Hematopoietic multipotent progenitor cell (in vitro differentiated cells): ENCODE measurements around the gene CYB5R4. TPM values are rescaled to one million over a fixed set of nuclear protein-coding genes. Genes with fewer than 3 reads are reported as not detected.
A peak's percentile ranks its signal among the peaks of the same experiment; 100 is the strongest.

Source experiments
- DNase-seq, 3 donors: peaks; one replicate each; pipeline ENCODE4 v3.0.0-alpha.2; 2011 to 2015; ENCODE audit warnings: low read depth in 2 of 3, low spot score in 2 of 3
- total RNA-seq: library from RNA; depleted of rRNA; stranded (reverse); fragments of >200 nt; gene quantifications from one replicate; pipeline ENCODE4 v1.2.3, GENCODE V29; 2012

Gene CYB5R4
- 5.9 TPM for total RNA-seq

- peak; percentile 86 to 98 (median 94) for DNase-seq
Observed at GRCh38 chr6:83859410-83860358, at the start of gene CYB5R4. CYB5R4 (plus strand) TSS chr6:83859689; CDS start chr6:83859783, 94 bp downstream.

- no peak for DNase-seq
Observed at GRCh38 chr6:83812595-83812994, 46.9 kb upstream of the CYB5R4 start.

GRCh38 chr6:83815631-83816272 lies 43.7 kb upstream of the CYB5R4 start:
- DNase-seq: no peak

- no peak for DNase-seq
Observed at GRCh38 chr6:83822629-83823169, 36.8 kb upstream of the CYB5R4 start.

GRCh38 chr6:83824388-83824801 lies 35.1 kb upstream of the CYB5R4 start:
- no peak for DNase-seq

- no peak for DNase-seq
Observed at GRCh38 chr6:83824831-83825230, 34.7 kb upstream of the CYB5R4 start.

- DNase-seq: no peak
Observed at GRCh38 chr6:83827050-83827449, 32.4 kb upstream of the CYB5R4 start.

- DNase-seq: no peak
Observed at GRCh38 chr6:83838727-83839126, 20.8 kb upstream of the CYB5R4 start.

- DNase-seq: no peak
Observed at GRCh38 chr6:83844170-83844569, 15.3 kb upstream of the CYB5R4 start.

GRCh38 chr6:83846291-83846690 lies 13.2 kb upstream of the CYB5R4 start:
- no peak for DNase-seq

GRCh38 chr6:83847179-83847578 lies 12.3 kb upstream of the CYB5R4 start:
- DNase-seq: no peak

GRCh38 chr6:83849127-83849526 lies 10.4 kb upstream of the CYB5R4 start:
- no peak for DNase-seq

GRCh38 chr6:83849610-83850009 lies 9.9 kb upstream of the CYB5R4 start:
- DNase-seq: no peak

GRCh38 chr6:83852528-83853177 lies 6.8 kb upstream of the CYB5R4 start:
- no peak for DNase-seq

- DNase-seq: peak in 1 of 3 donors; percentile 19
Observed at GRCh38 chr6:83853178-83854000, 6.1 kb upstream of the CYB5R4 start, which contains the start of gene RIPPLY2. RIPPLY2 (plus strand) TSS chr6:83853360; CDS start chr6:83853417, 57 bp downstream.

- no peak for DNase-seq
Observed at GRCh38 chr6:83854001-83854501, 5.4 kb upstream of the CYB5R4 start.

- no peak for DNase-seq
Observed at GRCh38 chr6:83854766-83855165, 4.7 kb upstream of the CYB5R4 start.

- DNase-seq: peak in 1 of 3 donors; percentile 41
Observed at GRCh38 chr6:83860359-83860755, 868 bp downstream of the CYB5R4 start.

- DNase-seq: no peak
Observed at GRCh38 chr6:83860782-83861495, 1.4 kb downstream of the CYB5R4 start.
